Upper lobe of left lung (tissue), 6 donors: Measurements from ENCODE around the gene DDX3X. TPM values are rescaled to one million over a fixed set of nuclear protein-coding genes. Genes with fewer than 3 reads are reported as not detected.
A peak's percentile ranks its signal among the peaks of the same experiment; 100 is the strongest.

Experiments used
- ATAC-seq, 2 donors: fragments of 200-7000 bp; cut with Tn5 transposase; one replicate each; pipeline ENCODE4 v1.9.1; 2022; ENCODE audit warnings: mild to moderate bottlenecking in 2 of 2, moderate library complexity in 2 of 2; ENCODE audit not compliant: low FRiP score in 2 of 2
- DNase-seq, 2 donors: peaks; one replicate each; pipeline ENCODE4 v3.0.0-alpha.2; 2019 to 2020
- H3K27ac ChIP-seq, 4 donors: fragments of 200-600 bp; sonication (generic); one replicate each; pipeline ENCODE4 v1.5.1; 2016 to 2019
- H3K27me3 ChIP-seq, 4 donors: fragments of 200-600 bp; sonication (generic); one replicate each; pipeline ENCODE4 v1.5.1; 2017 to 2019
- H3K36me3 ChIP-seq, 4 donors: fragments of 200-600 bp; sonication (generic); one replicate each; pipeline ENCODE4 v1.5.1; 2016 to 2019
- H3K4me1 ChIP-seq, 4 donors: fragments of 200-600 bp; sonication (generic); one replicate each; pipeline ENCODE4 v1.5.1; 2018 to 2019
- H3K4me3 ChIP-seq, 4 donors: fragments of 200-600 bp; sonication (generic); one replicate each; pipeline ENCODE4 v1.5.1; 2017 to 2019; ENCODE audit warnings: mild to moderate bottlenecking in 2 of 4, moderate library complexity in 1 of 4
- H3K9me3 ChIP-seq, 4 donors: fragments of 200-600 bp; sonication (generic); one replicate each; pipeline ENCODE4 v1.5.1; 2018 to 2019
- EP300 ChIP-seq, 4 donors: sonication (generic); formaldehyde crosslinking; IDR thresholded peaks; one replicate each; pipeline ENCODE4 v1.5.1; 2017; ENCODE audit warnings: antibody characterized with exemption in 4 of 4, control low read depth in 2 of 4
- POLR2A ChIP-seq, 4 donors: fragments of 450-650 bp; IDR thresholded peaks; one replicate each; pipeline ENCODE4 v1.5.1; 2016 to 2017; ENCODE audit warnings: antibody characterized with exemption in 4 of 4, mild to moderate bottlenecking in 2 of 4
- POLR2AphosphoS5 ChIP-seq, 2 donors: sonication (generic); formaldehyde crosslinking; IDR thresholded peaks; one replicate each; pipeline ENCODE4 v1.5.1; 2017; ENCODE audit warnings: antibody characterized with exemption in 2 of 2
- WGBS, 2 donors: methylation state at CpG; one replicate each; pipeline ENCODE4 v1.1.5; 2017 to 2018; 5-methylcytosine and 5-hydroxymethylcytosine counted together
- total RNA-seq, 6 donors: library from RNA; depleted of rRNA in 4 of 6; stranded (reverse); fragments of >200 nt in 4 of 6; gene quantifications; one replicate each; pipeline versions ENCODE4 v1.1.0 to v1.2.1, GENCODE V29; 2016 to 2021
- TF ChIP-seq, protein P1 (sequence below), 6 experiments: fragments of 450-650 bp in 4 of 6; fragments of 200-600 bp in 2 of 6; sonication (generic) in 2 of 6; IDR thresholded peaks; one replicate each; pipeline ENCODE4 v1.5.1; 2016 to 2019; ENCODE audit warnings: antibody characterized with exemption in 6 of 6
- donor health status: DM: no; HTN: no; CAD: no; lungs with moderate emphysema.
- donor health status: DM: no; HTN: yes; CAD: no; lungs with severe emphysema.

The DDX3X gene
- total RNA-seq, 6 donors from 2014 or later: 158 to 294 (median 244) TPM

GRCh38 chrX:41336447-41336846, 2.5 kb downstream of the DDX3X start:
- Histone ChIP-seq H3K9me3 (no peaks in the 10 kb centered on the region), H3K36me3 (peaks cover 0 to 41% (median 10%) of the 10 kb centered on the region in 4 donors), H3K4me1 (peaks cover 16 to 68% (median 31%) of the 10 kb centered on the region in 4 donors), H3K27ac (peak overlapping the region in 3 of 4 donors; percentile 40 to 100 (median 99)), H3K27me3 (peaks cover 0 to 4% (median 0%) of the 10 kb centered on the region in 4 donors), H3K4me3 (peak overlapping the region; percentile 14 to 80 (median 71))
- TF ChIP-seq, protein P1, sequence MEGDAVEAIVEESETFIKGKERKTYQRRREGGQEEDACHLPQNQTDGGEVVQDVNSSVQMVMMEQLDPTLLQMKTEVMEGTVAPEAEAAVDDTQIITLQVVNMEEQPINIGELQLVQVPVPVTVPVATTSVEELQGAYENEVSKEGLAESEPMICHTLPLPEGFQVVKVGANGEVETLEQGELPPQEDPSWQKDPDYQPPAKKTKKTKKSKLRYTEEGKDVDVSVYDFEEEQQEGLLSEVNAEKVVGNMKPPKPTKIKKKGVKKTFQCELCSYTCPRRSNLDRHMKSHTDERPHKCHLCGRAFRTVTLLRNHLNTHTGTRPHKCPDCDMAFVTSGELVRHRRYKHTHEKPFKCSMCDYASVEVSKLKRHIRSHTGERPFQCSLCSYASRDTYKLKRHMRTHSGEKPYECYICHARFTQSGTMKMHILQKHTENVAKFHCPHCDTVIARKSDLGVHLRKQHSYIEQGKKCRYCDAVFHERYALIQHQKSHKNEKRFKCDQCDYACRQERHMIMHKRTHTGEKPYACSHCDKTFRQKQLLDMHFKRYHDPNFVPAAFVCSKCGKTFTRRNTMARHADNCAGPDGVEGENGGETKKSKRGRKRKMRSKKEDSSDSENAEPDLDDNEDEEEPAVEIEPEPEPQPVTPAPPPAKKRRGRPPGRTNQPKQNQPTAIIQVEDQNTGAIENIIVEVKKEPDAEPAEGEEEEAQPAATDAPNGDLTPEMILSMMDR (IDR thresholded peaks at IDR 0.05): no peak
- no peak for TF ChIP-seq EP300 (IDR thresholded peaks at IDR 0.05)
- no peak for TF ChIP-seq POLR2A (IDR thresholded peaks at IDR 0.05)
- no peak for TF ChIP-seq POLR2AphosphoS5 (IDR thresholded peaks at IDR 0.05)
- WGBS, 2 donors: 22 to 45% methylated on average over 4 to 7 of the region's 7 CpGs
- DNase-seq: no peak
- ATAC-seq: no peak

GRCh38 chrX:41337140-41337539, 3.2 kb downstream of the DDX3X start:
- Histone ChIP-seq H3K4me1 (peaks cover 16 to 65% (median 32%) of the 10 kb centered on the region in 4 donors), H3K9me3 (no peaks in the 10 kb centered on the region), H3K36me3 (peaks cover 1 to 48% (median 14%) of the 10 kb centered on the region in 4 donors), H3K4me3 (peak overlapping the region in 3 of 4 donors; percentile 70 to 80 (median 72)), H3K27me3 (peaks cover 0 to 4% (median 0%) of the 10 kb centered on the region in 4 donors), H3K27ac (peak overlapping the region in 1 of 4 donors; percentile 99)
- TF ChIP-seq POLR2AphosphoS5 (IDR thresholded peaks at IDR 0.05) (no peak), EP300 (IDR thresholded peaks at IDR 0.05) (no peak), POLR2A (IDR thresholded peaks at IDR 0.05) (no peak)
- TF ChIP-seq, protein P1 (IDR thresholded peaks at IDR 0.05): no peak
- WGBS, 2 donors: 33 to 70% methylated on average over 1 of the region's 1 CpG
- ATAC-seq (no peak), DNase-seq (no peak)

DNA sequence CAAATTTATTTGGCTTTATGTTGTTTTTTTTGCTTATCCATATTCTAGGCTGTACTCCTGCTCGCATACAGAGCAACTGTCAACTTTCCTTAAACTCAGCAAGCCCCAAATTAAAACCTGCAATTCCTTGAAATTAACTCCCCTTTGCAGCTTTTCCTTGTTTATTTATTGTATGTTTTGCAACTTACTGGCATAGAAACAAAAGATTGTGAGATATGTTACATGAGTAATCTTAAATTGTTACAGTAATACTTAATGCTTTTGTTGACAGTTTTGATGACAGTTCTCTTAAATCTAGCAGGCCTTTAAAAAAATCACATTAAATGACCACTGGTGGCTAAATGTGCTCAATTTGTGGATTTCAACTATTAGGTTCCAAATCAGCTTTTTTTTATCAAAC, 4.5 kb downstream of the DDX3X start:
- peak overlapping the region in 1 of 4 donors; percentile 46 for H3K27ac ChIP-seq
- peak overlapping the region in 1 of 4 donors; percentile 14 for H3K4me3 ChIP-seq
- peaks cover 16 to 60% (median 32%) of the 10 kb centered on the region in 4 donors for H3K4me1 ChIP-seq
- 52 to 68% methylated on average over 1 of the region's 1 CpG for WGBS, 2 donors
- TF ChIP-seq EP300 (IDR thresholded peaks at IDR 0.05): no peak
- no peak for TF ChIP-seq POLR2A (IDR thresholded peaks at IDR 0.05)
- TF ChIP-seq POLR2AphosphoS5 (IDR thresholded peaks at IDR 0.05): no peak
- TF ChIP-seq, protein P1 (IDR thresholded peaks at IDR 0.05): no peak
- peaks cover 11 to 61% (median 26%) of the 10 kb centered on the region in 4 donors for H3K36me3 ChIP-seq
- no peaks in the 10 kb centered on the region for H3K9me3 ChIP-seq
- DNase-seq: no peak
- peaks cover 0 to 4% (median 0%) of the 10 kb centered on the region in 4 donors for H3K27me3 ChIP-seq
- no peak for ATAC-seq

- TF ChIP-seq, protein P1 (IDR thresholded peaks at IDR 0.05): no peak
- no peak for TF ChIP-seq POLR2AphosphoS5 (IDR thresholded peaks at IDR 0.05)
- no peak for TF ChIP-seq POLR2A (IDR thresholded peaks at IDR 0.05)
- TF ChIP-seq EP300 (IDR thresholded peaks at IDR 0.05): no peak
- peaks cover 0 to under 1% (median 0%) of the 10 kb centered on the region in 4 donors for H3K27me3 ChIP-seq
- peak overlapping the region in 1 of 4 donors; percentile 10 for H3K4me3 ChIP-seq
- no peaks in the 10 kb centered on the region for H3K9me3 ChIP-seq
- DNase-seq: no peak
- peaks cover 16 to 60% (median 32%) of the 10 kb centered on the region in 4 donors for H3K4me1 ChIP-seq
- no peak overlapping the region for H3K27ac ChIP-seq
- H3K36me3 ChIP-seq: peaks cover 14 to 68% (median 31%) of the 10 kb centered on the region in 4 donors
- ATAC-seq: no peak
- 51 to 66% methylated on average over 4 of the region's 4 CpGs for WGBS, 2 donors
Observed at GRCh38 chrX:41339148-41339547, 5.2 kb downstream of the DDX3X start.

- WGBS, 2 donors: 96% methylated on average over 9 of the region's 9 CpGs
- ATAC-seq: no peak
- Histone ChIP-seq H3K9me3 (no peaks in the 10 kb centered on the region), H3K27me3 (no peaks in the 10 kb centered on the region), H3K4me3 (no peak overlapping the region), H3K27ac (no peak overlapping the region), H3K4me1 (peaks cover 4 to 26% (median 14%) of the 10 kb centered on the region in 4 donors), H3K36me3 (peaks cover 28 to 100% (median 68%) of the 10 kb centered on the region in 4 donors)
- no peak for TF ChIP-seq POLR2A (IDR thresholded peaks at IDR 0.05)
- TF ChIP-seq EP300 (IDR thresholded peaks at IDR 0.05): no peak
- TF ChIP-seq, protein P1 (IDR thresholded peaks at IDR 0.05): no peak
- TF ChIP-seq POLR2AphosphoS5 (IDR thresholded peaks at IDR 0.05): no peak
- DNase-seq: no peak
Observed at GRCh38 chrX:41344053-41344452, 10.1 kb downstream of the DDX3X start.
